MM.1S (cell line): ENCODE measurements around the gene CD300H.

Source experiments
- DNase-seq: peaks from one replicate; pipeline ENCODE4 v3.0.0-alpha.2; 2015
- H2AFZ ChIP-seq: fragments of 300-600 bp; sonication (generic); 2 replicates; pipeline ENCODE4 v1.6.0; 2016; ENCODE audit warnings: antibody characterized with exemption, low read length
- H3F3A ChIP-seq: fragments of 300-600 bp; sonication (generic); 2 replicates; pipeline ENCODE4 v1.6.1; 2016; ENCODE audit warnings: mild to moderate bottlenecking, antibody characterized with exemption, low read length, moderate library complexity, mixed read lengths; ENCODE audit not compliant: insufficient read depth
- H3K27ac ChIP-seq: fragments of 300-600 bp; sonication (generic); 2 replicates; pipeline ENCODE4 v1.5.1; 2016; ENCODE audit warnings: mild to moderate bottlenecking, low read length
- H3K27me3 ChIP-seq: fragments of 300-600 bp; sonication (generic); replicated peaks from 2 replicates; pipeline ENCODE4 v1.6.0; 2016; ENCODE audit warnings: low read length; ENCODE audit not compliant: insufficient read depth
- H3K36me3 ChIP-seq: fragments of 300-600 bp; sonication (generic); replicated peaks from 2 replicates; pipeline ENCODE4 v1.6.1; 2016; ENCODE audit warnings: mild to moderate bottlenecking, low read length, mixed read lengths; ENCODE audit not compliant: insufficient read depth
- H3K4me1 ChIP-seq: fragments of 300-600 bp; sonication (generic); 2 replicates; pipeline ENCODE4 v1.6.1; 2016; ENCODE audit warnings: low read length, mixed read lengths
- H3K4me2 ChIP-seq: fragments of 300-600 bp; sonication (generic); 2 replicates; pipeline ENCODE4 v1.6.0; 2016; ENCODE audit warnings: low read depth, low read length
- H3K4me3 ChIP-seq: fragments of 300-600 bp; sonication (generic); 2 replicates; pipeline ENCODE4 v1.5.1; 2016; ENCODE audit warnings: low read length, mixed read lengths
- H3K79me2 ChIP-seq: fragments of 300-600 bp; sonication (generic); 2 replicates; pipeline ENCODE4 v1.6.1; 2016; ENCODE audit warnings: mixed run types, low read length, mixed read lengths
- H3K9ac ChIP-seq: fragments of 300-600 bp; sonication (generic); 2 replicates; pipeline ENCODE4 v1.6.1; 2016; ENCODE audit warnings: low read length, mixed read lengths
- H3K9me2 ChIP-seq: fragments of 300-600 bp; sonication (generic); replicated peaks from 2 replicates; pipeline ENCODE4 v1.6.1; 2016; ENCODE audit warnings: mild to moderate bottlenecking, low read length, mixed read lengths; ENCODE audit not compliant: insufficient read depth
- H3K9me3 ChIP-seq: fragments of 300-600 bp; sonication (generic); replicated peaks from 2 replicates; pipeline ENCODE4 v1.6.1; 2016; ENCODE audit warnings: mild to moderate bottlenecking, low read length, mixed read lengths; ENCODE audit not compliant: insufficient read depth
- H4K20me1 ChIP-seq: fragments of 300-600 bp; sonication (generic); 2 replicates; pipeline ENCODE4 v1.6.1; 2016; ENCODE audit warnings: mild to moderate bottlenecking, low read length, moderate library complexity, mixed read lengths; ENCODE audit not compliant: insufficient read depth
- EZH2 ChIP-seq: fragments of 300-600 bp; sonication (generic); optimal IDR thresholded peaks from 2 replicates; pipeline ENCODE3; 2017; ENCODE audit warnings: low read depth, mild to moderate bottlenecking, antibody characterized with exemption, low read length, mixed read lengths
- EZH2phosphoT487 ChIP-seq: fragments of 300-600 bp; sonication (generic); IDR thresholded peaks from 2 replicates; pipeline ENCODE4 v1.6.1; 2018; ENCODE audit warnings: antibody characterized with exemption, low read length
- TF ChIP-seq, protein P1 (sequence below): fragments of 300-600 bp; sonication (generic); IDR thresholded peaks from 2 replicates; pipeline ENCODE4 v1.5.1; 2016; ENCODE audit warnings: antibody characterized with exemption, low read length, mixed read lengths

Gene CD300H

DNA sequence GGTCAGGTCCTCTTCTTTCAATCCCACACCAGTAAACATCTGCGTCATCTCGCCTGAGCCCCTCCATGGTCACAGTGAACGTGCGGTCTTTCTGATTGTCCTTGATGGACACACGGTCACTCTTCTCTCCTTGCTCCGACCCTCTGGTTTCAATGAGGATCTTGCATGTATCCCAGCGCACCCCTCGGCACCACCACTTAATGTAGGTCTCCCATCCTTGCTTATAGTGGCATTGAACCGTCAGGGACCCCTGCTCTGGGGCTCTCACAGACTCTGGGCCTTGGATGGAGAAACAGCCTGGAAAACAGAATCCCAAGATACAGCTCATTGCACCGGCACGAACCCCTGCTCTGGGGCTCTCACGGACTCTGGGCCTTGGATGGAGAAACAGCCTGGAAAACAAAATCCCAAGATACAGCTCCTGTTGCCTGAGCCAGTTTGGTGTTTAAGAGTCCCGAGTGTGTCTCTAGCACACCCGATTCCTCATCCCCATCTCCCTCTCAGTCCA is 41.5 kb downstream of the CD300H start:
- Histone ChIP-seq H4K20me1 (no peaks in the 10 kb centered on the region), H3K9me2 (no peaks in the 10 kb centered on the region), H3K79me2 (no peaks in the 10 kb centered on the region), H3K9ac (no peak overlapping the region), H3K36me3 (no peaks in the 10 kb centered on the region), H2AFZ (no peak overlapping the region), H3K27me3 (peaks cover 99% of the 10 kb centered on the region), H3K4me1 (no peaks in the 10 kb centered on the region), H3K27ac (no peak overlapping the region), H3F3A (no peaks in the 10 kb centered on the region), H3K4me2 (no peak overlapping the region), H3K4me3 (no peak overlapping the region), H3K9me3 (no peaks in the 10 kb centered on the region)
- TF ChIP-seq EZH2 (no peak), EZH2phosphoT487 (no peak)
- TF ChIP-seq, protein P1, sequence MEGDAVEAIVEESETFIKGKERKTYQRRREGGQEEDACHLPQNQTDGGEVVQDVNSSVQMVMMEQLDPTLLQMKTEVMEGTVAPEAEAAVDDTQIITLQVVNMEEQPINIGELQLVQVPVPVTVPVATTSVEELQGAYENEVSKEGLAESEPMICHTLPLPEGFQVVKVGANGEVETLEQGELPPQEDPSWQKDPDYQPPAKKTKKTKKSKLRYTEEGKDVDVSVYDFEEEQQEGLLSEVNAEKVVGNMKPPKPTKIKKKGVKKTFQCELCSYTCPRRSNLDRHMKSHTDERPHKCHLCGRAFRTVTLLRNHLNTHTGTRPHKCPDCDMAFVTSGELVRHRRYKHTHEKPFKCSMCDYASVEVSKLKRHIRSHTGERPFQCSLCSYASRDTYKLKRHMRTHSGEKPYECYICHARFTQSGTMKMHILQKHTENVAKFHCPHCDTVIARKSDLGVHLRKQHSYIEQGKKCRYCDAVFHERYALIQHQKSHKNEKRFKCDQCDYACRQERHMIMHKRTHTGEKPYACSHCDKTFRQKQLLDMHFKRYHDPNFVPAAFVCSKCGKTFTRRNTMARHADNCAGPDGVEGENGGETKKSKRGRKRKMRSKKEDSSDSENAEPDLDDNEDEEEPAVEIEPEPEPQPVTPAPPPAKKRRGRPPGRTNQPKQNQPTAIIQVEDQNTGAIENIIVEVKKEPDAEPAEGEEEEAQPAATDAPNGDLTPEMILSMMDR, result no peak
- no peak for DNase-seq

DNA sequence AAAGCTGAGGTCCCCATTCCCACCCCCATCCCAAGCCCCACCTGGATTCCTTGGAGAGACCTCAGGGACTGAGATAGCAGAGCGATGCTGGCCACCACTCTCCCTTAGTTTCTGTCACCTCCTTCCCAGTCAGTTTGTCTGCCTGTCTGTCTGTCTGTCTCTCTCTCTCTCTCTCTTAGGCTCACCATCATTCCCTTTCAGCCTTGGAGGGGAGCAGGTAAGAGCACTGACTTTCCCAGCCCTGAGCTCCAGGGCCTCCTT is 41.9 kb downstream of the CD300H start:
- no peaks in the 10 kb centered on the region for H3K9me2 ChIP-seq
- H4K20me1 ChIP-seq, result no peaks in the 10 kb centered on the region
- no peaks in the 10 kb centered on the region for H3K9me3 ChIP-seq
- no peaks in the 10 kb centered on the region for H3K36me3 ChIP-seq
- H3K27me3 ChIP-seq, result peaks cover 99% of the 10 kb centered on the region
- H2AFZ ChIP-seq, result no peak overlapping the region
- no peaks in the 10 kb centered on the region for H3F3A ChIP-seq
- H3K27ac ChIP-seq, result no peak overlapping the region
- TF ChIP-seq EZH2phosphoT487 (no peak), EZH2 (no peak)
- TF ChIP-seq, protein P1, result no peak
- H3K4me3 ChIP-seq, result no peak overlapping the region
- H3K9ac ChIP-seq, result no peak overlapping the region
- DNase-seq, result no peak
- H3K79me2 ChIP-seq, result no peaks in the 10 kb centered on the region
- H3K4me1 ChIP-seq, result no peaks in the 10 kb centered on the region
- no peak overlapping the region for H3K4me2 ChIP-seq

DNA sequence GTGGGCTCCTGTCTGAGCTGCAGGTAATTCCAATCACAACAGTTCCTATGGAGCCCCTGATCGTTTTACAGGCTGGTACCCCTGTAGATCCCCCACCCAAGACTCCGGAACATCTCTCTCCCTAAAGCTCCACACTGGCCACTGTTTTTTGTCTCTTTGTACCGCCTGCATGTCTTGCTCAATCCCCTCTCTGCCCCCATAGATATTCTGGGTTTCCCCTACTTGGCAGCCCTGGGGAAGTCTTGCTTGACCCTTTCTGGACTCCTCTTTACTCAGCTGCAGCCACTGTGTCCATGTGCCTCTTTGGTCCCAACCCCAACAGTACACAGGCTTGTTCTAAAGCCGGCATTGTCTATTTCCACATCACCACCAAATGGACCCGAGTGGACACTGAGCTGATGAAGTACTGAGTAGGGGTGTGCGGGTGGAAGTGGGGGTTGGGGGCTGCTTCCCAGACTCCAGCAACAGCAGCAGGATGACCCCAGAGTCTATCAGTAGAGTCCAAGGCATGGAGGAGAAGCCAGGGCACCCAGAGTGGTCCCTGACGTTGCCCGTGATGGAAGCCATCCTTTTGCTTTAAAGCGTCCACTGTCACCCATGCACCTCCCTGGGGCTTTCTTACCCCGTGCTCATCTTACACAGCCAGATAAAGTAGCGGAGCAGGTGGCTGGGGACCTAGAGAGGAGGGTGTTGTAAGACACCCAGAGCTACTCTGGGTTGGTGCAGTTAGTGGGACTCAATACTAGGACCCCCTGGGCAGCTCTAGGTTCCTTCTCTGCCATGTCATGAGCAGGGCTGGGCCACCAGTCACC is 42.5 kb downstream of the CD300H start:
- Histone ChIP-seq H4K20me1 (no peaks in the 10 kb centered on the region), H3K9me2 (no peaks in the 10 kb centered on the region), H3K27me3 (peaks cover 99% of the 10 kb centered on the region), H3K27ac (no peak overlapping the region), H3K36me3 (no peaks in the 10 kb centered on the region), H3K79me2 (no peaks in the 10 kb centered on the region), H3K9me3 (no peaks in the 10 kb centered on the region), H3F3A (no peaks in the 10 kb centered on the region), H3K9ac (no peak overlapping the region), H2AFZ (no peak overlapping the region), H3K4me1 (no peaks in the 10 kb centered on the region), H3K4me2 (no peak overlapping the region), H3K4me3 (no peak overlapping the region)
- no peak for DNase-seq
- no peak for TF ChIP-seq EZH2phosphoT487
- no peak for TF ChIP-seq EZH2
- TF ChIP-seq, protein P1, result no peak
